ENCODE data around the gene SLC22A17. TPM values are rescaled to one million over a fixed set of nuclear protein-coding genes. Genes with fewer than 3 reads are reported as not detected.
"Not testable (repeated sequence)": the region's sequence is repeated elsewhere in the genome, so short reads cannot be mapped to it uniquely, and the experiment has no call there.

Gene SLC22A17
- polyA plus RNA-seq, 1 experiment, result 14.0 TPM

DNA sequence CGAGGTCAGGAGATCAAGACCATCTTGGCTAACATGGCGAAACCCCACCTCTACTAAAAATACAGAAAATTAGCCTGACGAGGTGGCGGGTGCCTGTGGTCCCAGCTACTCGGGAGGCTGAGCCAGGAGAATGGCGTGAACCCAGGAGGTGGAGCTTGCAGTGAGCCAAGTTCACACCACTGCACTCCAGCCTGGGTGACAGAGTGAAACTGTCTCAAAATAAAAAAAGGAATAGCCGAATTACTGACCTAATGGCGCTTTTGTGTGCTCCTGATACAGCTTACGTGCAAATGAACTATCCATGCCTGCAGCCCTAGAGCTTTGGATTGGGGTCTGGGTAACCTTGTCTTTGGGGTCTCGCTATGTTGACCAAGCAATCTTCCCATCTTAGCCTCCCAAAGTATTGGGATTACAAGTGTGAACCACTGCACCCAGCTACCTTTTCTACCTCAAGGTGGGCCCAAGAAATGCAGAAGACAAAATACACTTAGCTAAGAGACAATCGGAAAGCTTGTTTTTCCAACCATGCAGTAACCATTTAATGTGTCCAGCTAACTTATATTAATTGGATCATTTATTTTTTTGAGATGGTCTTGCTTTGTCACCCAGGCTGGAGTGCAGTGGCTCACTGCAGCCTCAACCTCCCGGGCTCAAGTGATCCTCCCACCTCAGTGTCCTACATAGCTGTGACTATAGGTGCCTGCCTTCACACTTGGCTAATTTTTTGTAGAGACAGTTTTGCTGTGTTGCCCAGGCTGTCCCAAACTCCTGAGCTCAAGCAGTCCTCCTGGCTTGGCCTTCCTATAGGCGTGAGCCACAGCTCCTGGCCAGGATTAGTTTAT is 26.0 kb downstream of the SLC22A17 start:
- peaks cover 9% of the 10 kb centered on the region for H3K36me3 ChIP-seq (ENCODE audit: control insufficient read depth, insufficient read depth, low read length)
- no peaks in the 10 kb centered on the region for H3K27me3 ChIP-seq (ENCODE audit: control insufficient read depth, insufficient read depth, low read length)
- H3K4me3 ChIP-seq (ENCODE audit: low read depth, low read length), result no peak overlapping the region
- no peak for DNase-seq (ENCODE audit: low read depth)
- ChIA-PET POLR2A (interaction anchor here (0.6 kb wide), 1 partner anchor 97 kb away, joined by 3 read pairs; no protein-coding TSS in a partner anchor), CTCF (interaction anchor here (0.6 to 11.5 kb wide), 9 partner anchors 20 to 233 kb away, joined by 3 to 132 read pairs (median 4); partner anchors contain the start of genes CMTM5 and SLC22A17)
- TF ChIP-seq, protein P1, sequence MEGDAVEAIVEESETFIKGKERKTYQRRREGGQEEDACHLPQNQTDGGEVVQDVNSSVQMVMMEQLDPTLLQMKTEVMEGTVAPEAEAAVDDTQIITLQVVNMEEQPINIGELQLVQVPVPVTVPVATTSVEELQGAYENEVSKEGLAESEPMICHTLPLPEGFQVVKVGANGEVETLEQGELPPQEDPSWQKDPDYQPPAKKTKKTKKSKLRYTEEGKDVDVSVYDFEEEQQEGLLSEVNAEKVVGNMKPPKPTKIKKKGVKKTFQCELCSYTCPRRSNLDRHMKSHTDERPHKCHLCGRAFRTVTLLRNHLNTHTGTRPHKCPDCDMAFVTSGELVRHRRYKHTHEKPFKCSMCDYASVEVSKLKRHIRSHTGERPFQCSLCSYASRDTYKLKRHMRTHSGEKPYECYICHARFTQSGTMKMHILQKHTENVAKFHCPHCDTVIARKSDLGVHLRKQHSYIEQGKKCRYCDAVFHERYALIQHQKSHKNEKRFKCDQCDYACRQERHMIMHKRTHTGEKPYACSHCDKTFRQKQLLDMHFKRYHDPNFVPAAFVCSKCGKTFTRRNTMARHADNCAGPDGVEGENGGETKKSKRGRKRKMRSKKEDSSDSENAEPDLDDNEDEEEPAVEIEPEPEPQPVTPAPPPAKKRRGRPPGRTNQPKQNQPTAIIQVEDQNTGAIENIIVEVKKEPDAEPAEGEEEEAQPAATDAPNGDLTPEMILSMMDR (IDR thresholded peaks at IDR 0.05; ENCODE audit: insufficient read depth, low read depth, low read length), result no peak

DNA sequence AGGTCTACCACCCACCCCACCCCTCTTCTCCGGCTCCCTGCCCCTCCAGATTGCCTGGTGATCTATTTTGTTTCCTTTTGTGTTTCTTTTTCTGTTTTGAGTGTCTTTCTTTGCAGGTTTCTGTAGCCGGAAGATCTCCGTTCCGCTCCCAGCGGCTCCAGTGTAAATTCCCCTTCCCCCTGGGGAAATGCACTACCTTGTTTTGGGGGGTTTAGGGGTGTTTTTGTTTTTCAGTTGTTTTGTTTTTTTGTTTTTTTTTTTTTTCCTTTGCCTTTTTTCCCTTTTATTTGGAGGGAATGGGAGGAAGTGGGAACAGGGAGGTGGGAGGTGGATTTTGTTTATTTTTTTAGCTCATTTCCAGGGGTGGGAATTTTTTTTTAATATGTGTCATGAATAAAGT is 26.9 kb downstream of the SLC22A17 start:
- CTCF ChIA-PET, result interaction anchor here (2.5 to 11.5 kb wide), 2 partner anchors 54 to 234 kb away, joined by 13 to 132 read pairs; partner anchors contain the start of gene CMTM5
- DNase-seq (ENCODE audit: low read depth); H3K27me3 ChIP-seq (ENCODE audit: control insufficient read depth, insufficient read depth, low read length); H3K4me3 ChIP-seq (ENCODE audit: low read depth, low read length); H3K36me3 ChIP-seq (ENCODE audit: control insufficient read depth, insufficient read depth, low read length); POLR2A ChIA-PET: not testable (repeated sequence)

DNA sequence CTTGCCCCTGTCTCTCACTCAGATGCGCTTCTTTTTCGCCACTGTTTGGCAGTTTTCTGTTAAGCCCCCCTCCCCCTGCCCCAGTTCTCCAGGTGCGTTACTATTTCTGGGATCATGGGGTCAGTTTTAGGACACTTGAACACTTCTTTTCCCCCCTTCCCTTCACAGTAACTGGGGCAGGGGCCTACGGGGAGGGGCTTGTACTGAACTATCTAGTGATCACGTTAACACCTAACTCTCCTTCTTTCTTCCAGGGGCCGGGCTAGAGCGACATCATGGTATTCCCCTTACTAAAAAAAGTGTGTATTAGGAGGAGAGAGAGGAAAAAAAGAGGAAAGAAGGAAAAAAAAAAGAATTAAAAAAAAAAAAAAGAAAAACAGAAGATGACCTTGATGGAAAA is 27.7 kb downstream of the SLC22A17 start:
- ChIA-PET POLR2A (no interaction called here), CTCF (interaction anchor here (0.9 to 1.7 kb wide), 2 partner anchors 21 to 55 kb away, joined by 3 to 4 read pairs; no protein-coding TSS in a partner anchor)
- DNase-seq (ENCODE audit: low read depth), result no peak
- Histone ChIP-seq H3K4me3 (ENCODE audit: low read depth, low read length) (no peak overlapping the region), H3K36me3 (ENCODE audit: control insufficient read depth, insufficient read depth, low read length) (peaks cover 9% of the 10 kb centered on the region), H3K27me3 (ENCODE audit: control insufficient read depth, insufficient read depth, low read length) (no peaks in the 10 kb centered on the region)
- TF ChIP-seq, protein P1 (IDR thresholded peaks at IDR 0.05; ENCODE audit: insufficient read depth, low read depth, low read length), result no peak

DNA sequence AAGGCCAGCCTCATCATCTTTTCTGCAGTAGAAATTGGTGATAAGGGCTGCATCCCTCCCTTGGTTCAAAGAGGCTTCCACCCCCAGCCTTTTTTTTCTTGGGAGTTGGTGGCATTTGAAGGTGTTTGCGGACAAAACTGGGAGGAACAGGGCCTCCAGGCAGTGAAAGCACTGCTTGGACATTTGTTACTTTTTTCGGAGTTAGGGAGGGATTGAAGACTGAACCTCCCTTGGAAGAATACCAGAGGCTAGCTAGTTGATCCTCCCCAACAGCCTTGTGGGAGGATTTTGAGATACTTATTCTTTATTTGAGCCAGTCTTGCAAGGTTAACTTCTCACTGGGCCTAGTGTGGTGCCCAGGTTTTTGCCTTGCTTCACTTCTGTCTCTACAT is 28.2 kb downstream of the SLC22A17 start:
- Histone ChIP-seq H3K36me3 (ENCODE audit: control insufficient read depth, insufficient read depth, low read length) (peaks cover 9% of the 10 kb centered on the region), H3K27me3 (ENCODE audit: control insufficient read depth, insufficient read depth, low read length) (no peaks in the 10 kb centered on the region), H3K4me3 (ENCODE audit: low read depth, low read length) (no peak overlapping the region)
- TF ChIP-seq, protein P1 (IDR thresholded peaks at IDR 0.05; ENCODE audit: insufficient read depth, low read depth, low read length), result no peak
- DNase-seq (ENCODE audit: low read depth), result no peak
- ChIA-PET POLR2A (no interaction called here), CTCF (interaction anchor here (0.9 to 1.7 kb wide), 2 partner anchors 22 to 55 kb away, joined by 3 to 4 read pairs; no protein-coding TSS in a partner anchor)

DNA sequence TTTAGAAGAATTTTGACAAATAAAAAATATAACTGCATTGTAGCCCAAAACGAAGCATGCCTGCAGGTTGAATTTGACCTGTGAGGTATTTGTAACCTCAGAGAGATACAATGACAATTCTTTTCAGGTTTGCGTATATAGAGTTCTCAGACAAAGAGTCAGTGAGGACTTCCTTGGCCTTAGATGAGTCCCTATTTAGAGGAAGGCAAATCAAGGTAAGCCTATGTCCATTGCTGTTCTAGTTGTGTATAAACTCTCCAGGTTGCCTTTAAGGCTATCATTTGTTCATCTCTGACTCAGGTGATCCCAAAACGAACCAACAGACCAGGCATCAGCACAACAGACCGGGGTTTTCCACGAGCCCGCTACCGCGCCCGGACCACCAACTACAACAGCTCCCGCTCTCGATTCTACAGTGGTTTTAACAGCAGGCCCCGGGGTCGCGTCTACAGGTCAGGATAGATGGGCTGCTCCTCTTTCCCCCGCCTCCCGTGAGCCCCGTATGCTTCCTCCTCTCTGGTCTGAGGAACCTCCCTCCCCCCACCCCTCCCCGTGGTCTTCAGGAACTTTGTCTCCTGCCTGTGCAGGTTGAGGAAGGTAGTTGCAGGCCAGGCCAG is 28.7 kb downstream of the SLC22A17 start:
- POLR2A ChIA-PET, result no interaction called here
- CTCF ChIA-PET, result interaction anchor here (1.7 to 2.2 kb wide), 2 partner anchors 22 to 56 kb away, joined by 3 to 10 read pairs; no protein-coding TSS in a partner anchor

More for the DNA sequence above, 28.7 kb downstream of the SLC22A17 start:
- no peaks in the 10 kb centered on the region for H3K27me3 ChIP-seq (ENCODE audit: control insufficient read depth, insufficient read depth, low read length)
- no peak overlapping the region for H3K4me3 ChIP-seq (ENCODE audit: low read depth, low read length)
- no peak for DNase-seq (ENCODE audit: low read depth)
- TF ChIP-seq, protein P1 (IDR thresholded peaks at IDR 0.05; ENCODE audit: insufficient read depth, low read depth, low read length), result no peak
- H3K36me3 ChIP-seq (ENCODE audit: control insufficient read depth, insufficient read depth, low read length), result peaks cover 9% of the 10 kb centered on the region

All from BJ (cell line).